Measurements from ENCODE around the gene SLC12A3. TPM values are rescaled to one million over a fixed set of nuclear protein-coding genes. Genes with fewer than 3 reads are reported as not detected.
A peak's percentile ranks its signal among the peaks of the same experiment; 100 is the strongest.
"Not testable (repeated sequence)": the region's sequence is repeated elsewhere in the genome, so short reads cannot be mapped to it uniquely, and the experiment has no call there.

The SLC12A3 gene
- total and polyA plus RNA-seq, 2 of the 4 experiments (the other 2 are of a cell fraction): not detected

- DNase-seq; H3K18ac ChIP-seq (ENCODE audit: low read depth, low read length); H3K27ac ChIP-seq (ENCODE audit: insufficient read depth, low read length); H3K4me2 ChIP-seq (ENCODE audit: low read depth, low read length); H2AK9ac ChIP-seq (replicated peaks; ENCODE audit: low read depth, low read length, poor library complexity); H3K36me3 ChIP-seq (ENCODE audit: control insufficient read depth, insufficient read depth, low read length); H4K8ac ChIP-seq (ENCODE audit: low read depth in 2 of 2, low read length in 2 of 2); H3K4me1 ChIP-seq (ENCODE audit: control insufficient read depth, insufficient read depth, low read length); BruUV-seq (replicated peaks); H2BK20ac ChIP-seq (ENCODE audit: low read depth, low read length); H2BK15ac ChIP-seq (ENCODE audit: low read depth, low read length); H3K9me3 ChIP-seq (ENCODE audit: control insufficient read depth, insufficient read depth, low read length); H2BK120ac ChIP-seq (ENCODE audit: low read depth, low read length); H3K27me3 ChIP-seq (ENCODE audit: control insufficient read depth, insufficient read depth, low read length); H3K9ac ChIP-seq (ENCODE audit: low read depth, low read length); dilution Hi-C loops (cut with HindIII; ENCODE audit: low sequenced_read_pairs, unreplicated experiment); H2AK5ac ChIP-seq (ENCODE audit: low read depth, low read length); H3K4me3 ChIP-seq (ENCODE audit: insufficient read depth, low read depth, low read length); H4K5ac ChIP-seq (ENCODE audit: low read depth, low read length); H4K20me1 ChIP-seq (ENCODE audit: insufficient read depth, low read length); H3K14ac ChIP-seq (replicated peaks; ENCODE audit: low read depth, low read length); H2BK5ac ChIP-seq (ENCODE audit: low read depth, low read length, poor library complexity, severe bottlenecking); H3K4ac ChIP-seq (ENCODE audit: low read depth, low read length); H4K91ac ChIP-seq (ENCODE audit: insufficient read depth, low read depth, low read length); ATAC-seq (ENCODE audit: low read depth); H3K9me1 ChIP-seq (ENCODE audit: insufficient read depth, low read length); H3K79me1 ChIP-seq (ENCODE audit: low read depth in 1 of 2, low read length in 2 of 2); H3K23ac ChIP-seq (ENCODE audit: low read depth, low read length); H2AFZ ChIP-seq (replicated peaks; ENCODE audit: low read length, poor library complexity): not testable (repeated sequence)
- intact Hi-C loops (cut with micrococcal nuclease): loop anchor here (5.0 kb wide), 1 partner anchor 299 kb away; no protein-coding TSS in a partner anchor
- H3K56ac ChIP-seq (ENCODE audit: extremely low read depth, insufficient read depth, low read length): 0 out of 2 replicates have a peak overlapping the region, but pooled peaks have one; percentile 3
- ChIA-PET CTCF (interaction anchor here (0.8 to 1.7 kb wide), 4 partner anchors 9 to 75 kb away, joined by 3 to 5 read pairs (median 4); no protein-coding TSS in a partner anchor), POLR2A (ENCODE audit: unreplicated experiment) (interaction anchor here (1.2 kb wide), 1 partner anchor 63 kb away, joined by 5 read pairs; no protein-coding TSS in a partner anchor)
- in situ Hi-C loops (cut with MboI; ENCODE audit: low sequenced_read_pairs): loop anchor here (5.0 to 10.0 kb wide), 2 partner anchors 84 to 176 kb away; no protein-coding TSS in a partner anchor
- no CpG with 5 or more reads among the region's 5 CpGs for WGBS, 2 experiments (ENCODE audit: extremely low coverage in 2 of 2, insufficient read length in 1 of 2)
Measured at GRCh38 chr16:56868766-56869165, 3.8 kb downstream of the SLC12A3 start.
